Right lobe of liver (tissue), 6 donors: ENCODE results near the gene NRF1. TPM values are rescaled to one million over a fixed set of nuclear protein-coding genes. Genes with fewer than 3 reads are reported as not detected.

ENCODE experiments used
- ATAC-seq, 4 donors: fragments of 200-7000 bp; cut with Tn5 transposase; one replicate each; pipeline ENCODE4 v1.9.1; 2020; ENCODE audit warnings: mild to moderate bottlenecking in 4 of 4, moderate library complexity in 4 of 4
- DNase-seq, 3 donors: peaks; one replicate each; pipeline ENCODE4 v3.0.0-alpha.2; 2020
- H3K27ac ChIP-seq, 3 donors: fragments of 200-600 bp; one replicate each; pipeline ENCODE4 v1.8.0; 2022
- H3K27me3 ChIP-seq, 2 donors: fragments of 200-600 bp; one replicate each; pipeline ENCODE4 v1.8.0; 2022
- H3K36me3 ChIP-seq, 4 donors: fragments of 200-600 bp; sonication (generic) in 1 of 4; one replicate each; pipeline versions ENCODE4 v1.5.1 to v1.8.0; 2017 to 2022; ENCODE audit warnings: control low read depth in 1 of 4
- H3K4me1 ChIP-seq, 4 donors: fragments of 200-600 bp; sonication (generic) in 1 of 4; one replicate each; pipeline versions ENCODE4 v1.5.1 to v1.8.0; 2017 to 2022; ENCODE audit warnings: control low read depth in 1 of 4
- H3K4me3 ChIP-seq, 3 donors: fragments of 200-600 bp; one replicate each; pipeline ENCODE4 v1.8.0; 2022
- H3K9me3 ChIP-seq, 4 donors: fragments of 200-600 bp; sonication (generic) in 1 of 4; one replicate each; pipeline versions ENCODE4 v1.5.1 to v1.8.0; 2017 to 2022; ENCODE audit warnings: control low read depth in 1 of 4
- POLR2A ChIP-seq: fragments of 450-650 bp; IDR thresholded peaks from one replicate; pipeline ENCODE4 v1.6.1; 2017; ENCODE audit warnings: antibody characterized with exemption, mild to moderate bottlenecking
- WGBS: methylation state at CpG from one replicate; pipeline ENCODE4 v1.1.6; 2018; ENCODE audit warnings: low coverage, low lambda C conversion rate; ENCODE audit not compliant: insufficient coverage; ENCODE audit errors: missing lambda C conversion rate; 5-methylcytosine and 5-hydroxymethylcytosine counted together
- intact Hi-C, 2 donors: fragments of 100-400 bp; cut with DNase I; formaldehyde crosslinking; loops; one replicate each; pipeline versions ENCODE4 v1.11.2 to v1.14.1; 2022
- total RNA-seq, 6 experiments: library from RNA; depleted of rRNA in 2 of 6; stranded (reverse); fragments of >200 nt in 2 of 6; fragmentation: NEBNext Ultra II Directional in 3 of 6; extraction: Animal tissue kit (Norgen Biotek cat#: 25700) in 3 of 6; gene quantifications; one replicate each; pipeline versions ENCODE4 v1.1.0 to v1.2.4, GENCODE V29; 2016 to 2023
- TF ChIP-seq, protein P1 (sequence below), 4 donors: fragments of 200-600 bp in 3 of 4; fragments of 450-650 bp in 1 of 4; IDR thresholded peaks; one replicate each; pipeline versions ENCODE4 v1.5.1 to v1.8.0; 2016 to 2022; ENCODE audit warnings: antibody characterized with exemption in 4 of 4, mild to moderate bottlenecking in 2 of 4
- donor health status: DM: no; HTN: yes; CAD: no.
- donor health status: DM: no; HTN: no; CAD: no.
- donor health status: DM: no; HTN: no; CAD: no.
- donor health status: DM: no; HTN: yes; CAD: no.
- donor health status: DM: no; HTN: yes; CAD: no.

NRF1 gene
- total RNA-seq, 6 experiments from 2014 or later, result 3.9 to 6.8 (median 5.3) TPM

DNA sequence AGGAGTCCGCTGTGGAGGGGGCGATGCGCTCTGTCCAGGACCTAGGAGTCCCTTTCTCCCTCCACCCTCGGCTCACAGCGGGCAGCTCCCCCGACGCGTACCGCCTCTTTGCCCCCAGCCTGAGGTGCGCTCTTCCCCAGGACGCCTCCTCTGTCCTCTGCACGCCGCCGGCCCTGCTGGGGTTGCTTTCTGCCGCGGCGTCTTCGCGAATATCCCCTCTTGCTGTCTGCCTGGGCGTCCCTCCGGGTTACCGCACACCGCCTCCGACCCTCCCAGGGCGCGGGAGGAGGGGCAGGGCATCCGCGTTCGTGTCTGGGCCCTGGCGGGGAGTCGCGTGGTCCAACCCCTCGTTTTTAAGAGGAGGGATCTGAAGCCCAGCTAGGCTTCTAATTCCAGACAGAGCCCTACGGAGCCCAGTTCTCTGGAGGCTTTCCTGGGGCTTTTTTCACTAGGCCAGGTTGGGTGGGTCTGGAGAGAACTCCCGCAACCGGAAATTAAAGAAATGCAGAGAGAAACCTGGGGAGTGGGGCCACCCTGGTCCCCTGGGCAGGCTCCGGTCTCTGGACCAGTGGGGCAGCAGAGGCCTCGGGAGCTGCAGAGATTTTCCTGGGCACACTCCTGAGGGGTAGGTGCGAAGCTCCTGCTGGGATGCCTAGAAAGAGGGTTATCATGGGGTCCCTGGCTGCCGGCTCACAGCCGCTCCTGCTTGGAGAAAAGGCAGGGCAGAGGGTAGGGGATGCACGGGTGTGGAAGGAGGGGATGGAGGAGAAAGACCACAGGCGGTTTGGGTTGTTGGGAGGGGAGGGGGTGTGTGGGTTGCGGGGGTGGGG lies 174.4 kb downstream of the NRF1 start:
- ATAC-seq (peak in 3 of 4 donors; percentile 21 to 23 (median 23)), DNase-seq (no peak)
- Histone ChIP-seq H3K27ac (no peak overlapping the region), H3K9me3 (no peaks in the 10 kb centered on the region), H3K4me1 (peaks cover 0 to 28% (median 7%) of the 10 kb centered on the region in 4 donors), H3K27me3 (peaks cover 7 to 47% of the 10 kb centered on the region in 2 donors), H3K36me3 (no peaks in the 10 kb centered on the region), H3K4me3 (peak overlapping the region in 1 of 3 donors; percentile 16)
- intact Hi-C loops, result no loop called here
- 6% methylated on average over 34 of the region's 44 CpGs for WGBS
- TF ChIP-seq, protein P1, sequence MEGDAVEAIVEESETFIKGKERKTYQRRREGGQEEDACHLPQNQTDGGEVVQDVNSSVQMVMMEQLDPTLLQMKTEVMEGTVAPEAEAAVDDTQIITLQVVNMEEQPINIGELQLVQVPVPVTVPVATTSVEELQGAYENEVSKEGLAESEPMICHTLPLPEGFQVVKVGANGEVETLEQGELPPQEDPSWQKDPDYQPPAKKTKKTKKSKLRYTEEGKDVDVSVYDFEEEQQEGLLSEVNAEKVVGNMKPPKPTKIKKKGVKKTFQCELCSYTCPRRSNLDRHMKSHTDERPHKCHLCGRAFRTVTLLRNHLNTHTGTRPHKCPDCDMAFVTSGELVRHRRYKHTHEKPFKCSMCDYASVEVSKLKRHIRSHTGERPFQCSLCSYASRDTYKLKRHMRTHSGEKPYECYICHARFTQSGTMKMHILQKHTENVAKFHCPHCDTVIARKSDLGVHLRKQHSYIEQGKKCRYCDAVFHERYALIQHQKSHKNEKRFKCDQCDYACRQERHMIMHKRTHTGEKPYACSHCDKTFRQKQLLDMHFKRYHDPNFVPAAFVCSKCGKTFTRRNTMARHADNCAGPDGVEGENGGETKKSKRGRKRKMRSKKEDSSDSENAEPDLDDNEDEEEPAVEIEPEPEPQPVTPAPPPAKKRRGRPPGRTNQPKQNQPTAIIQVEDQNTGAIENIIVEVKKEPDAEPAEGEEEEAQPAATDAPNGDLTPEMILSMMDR (IDR thresholded peaks at IDR 0.05), result no peak
- no peak for TF ChIP-seq POLR2A

- peaks cover 0 to 38% of the 10 kb centered on the region in 2 donors for H3K27me3 ChIP-seq
- H3K27ac ChIP-seq, result no peak overlapping the region
- TF ChIP-seq, protein P1 (IDR thresholded peaks at IDR 0.05), result no peak
- TF ChIP-seq POLR2A, result no peak
- H3K4me3 ChIP-seq, result no peak overlapping the region
- intact Hi-C loops, result no loop called here
- 21% methylated on average over 6 of the region's 13 CpGs for WGBS
- ATAC-seq, result no peak
- no peaks in the 10 kb centered on the region for H3K9me3 ChIP-seq
- no peaks in the 10 kb centered on the region for H3K36me3 ChIP-seq
- H3K4me1 ChIP-seq, result peaks cover 0 to 19% (median 6%) of the 10 kb centered on the region in 4 donors
- no peak for DNase-seq
Measured at GRCh38 chr7:129786825-129787563, 175.5 kb downstream of the NRF1 start.

GRCh38 chr7:129789000-129789399 lies 177.5 kb downstream of the NRF1 start:
- DNase-seq (no peak), ATAC-seq (no peak)
- Histone ChIP-seq H3K4me1 (peaks cover 0 to 12% (median 5%) of the 10 kb centered on the region in 4 donors), H3K36me3 (no peaks in the 10 kb centered on the region), H3K27me3 (peaks cover 0 to 20% of the 10 kb centered on the region in 2 donors), H3K27ac (no peak overlapping the region), H3K9me3 (no peaks in the 10 kb centered on the region), H3K4me3 (no peak overlapping the region)
- WGBS, result 82% methylated on average over 2 of the region's 6 CpGs
- TF ChIP-seq POLR2A, result no peak
- TF ChIP-seq, protein P1 (IDR thresholded peaks at IDR 0.05), result no peak
- intact Hi-C loops, result no loop called here

GRCh38 chr7:129789652-129790051 lies 178.1 kb downstream of the NRF1 start:
- Histone ChIP-seq H3K27me3 (peaks cover 0 to 15% of the 10 kb centered on the region in 2 donors), H3K27ac (no peak overlapping the region), H3K9me3 (no peaks in the 10 kb centered on the region), H3K4me3 (no peak overlapping the region), H3K4me1 (peaks cover 0 to 12% (median 5%) of the 10 kb centered on the region in 4 donors), H3K36me3 (no peaks in the 10 kb centered on the region)
- no peak for ATAC-seq
- no peak for DNase-seq
- intact Hi-C loops, result no loop called here
- TF ChIP-seq, protein P1 (IDR thresholded peaks at IDR 0.05), result no peak
- no peak for TF ChIP-seq POLR2A
- WGBS, result no CpG with 5 or more reads among the region's 1 CpG
